GM12878 (cell line): ENCODE data around the gene TMEM179B. TPM values are rescaled to one million over a fixed set of nuclear protein-coding genes. Genes with fewer than 3 reads are reported as not detected.

Source experiments
- ESRRA ChIP-seq: IDR thresholded peaks from 2 replicates; pipeline ENCODE4 v1.6.1; 2012; ENCODE audit warnings: mild to moderate bottlenecking, low read length, improper control_type of control experiment
- FOS ChIP-seq: IDR thresholded peaks from 3 replicates; pipeline ENCODE4 v1.6.1; 2011; ENCODE audit warnings: borderline replicate concordance; ENCODE audit not compliant: insufficient read length; ENCODE audit errors: extremely low read depth
- KLF5 ChIP-seq: fragments of 450-650 bp; IDR thresholded peaks from 2 replicates; pipeline ENCODE4 v1.6.1; 2014; ENCODE audit warnings: mild to moderate bottlenecking; ENCODE audit not compliant: partially characterized antibody
- LARP7 ChIP-seq: fragments of 450-650 bp; IDR thresholded peaks from 2 replicates; pipeline ENCODE4 v1.6.1; 2017; ENCODE audit warnings: mild to moderate bottlenecking
- MEF2A ChIP-seq: IDR thresholded peaks from 2 replicates; pipeline ENCODE4 v1.6.1; 2011; ENCODE audit warnings: low read depth, mild to moderate bottlenecking, low read length, moderate library complexity; ENCODE audit not compliant: insufficient read depth
- POLR2A ChIP-seq: IDR thresholded peaks from 2 replicates; pipeline ENCODE4 v1.6.1; 2011; ENCODE audit warnings: low read depth, mild to moderate bottlenecking, low read length
- RCOR1 ChIP-seq: conservative IDR thresholded peaks from 2 replicates; pipeline ENCODE4 v1.6.1; 2012; ENCODE audit warnings: low read depth, low read length, improper control_type of control experiment
- RFX5 ChIP-seq: IDR thresholded peaks from 2 replicates; pipeline ENCODE4 v1.6.1; 2011; ENCODE audit warnings: low read depth, low read length, improper control_type of control experiment
- SMAD5 ChIP-seq: IDR thresholded peaks from 2 replicates; pipeline ENCODE4 v1.6.1; 2016; ENCODE audit warnings: antibody characterized with exemption, low read depth
- SP1 ChIP-seq: IDR thresholded peaks from one replicate; pipeline ENCODE4 v1.6.1; 2011; ENCODE audit warnings: low read depth, low read length
- STAT1 ChIP-seq: fragments of 450-650 bp; conservative IDR thresholded peaks from 2 replicates; pipeline ENCODE4 v1.6.1; 2014; ENCODE audit warnings: antibody characterized with exemption, mild to moderate bottlenecking
- ZNF622 ChIP-seq: fragments of 450-650 bp; IDR thresholded peaks from 2 replicates; pipeline ENCODE4 v1.6.1; 2017; ENCODE audit warnings: mild to moderate bottlenecking, inconsistent platforms
- polyA plus RNA-seq, 11 experiments: library from polyadenylated mRNA; depleted of rRNA in 4 of 11; unstranded in 6 of 11; stranded (reverse) in 5 of 11; fragments of >200 nt; fragmentation: Nextera tagmentation in 4 of 11; fragmentation: Illumina TruSeq in 1 of 11; extraction: Ambion mirVana in 4 of 11; extraction: Trizol in 1 of 11; gene quantifications; 1 replicate in 1 of 11; 2 replicates in 10 of 11; pipeline versions ENCODE4 v1.2.1 to v1.2.3, GENCODE V29; 2011 to 2016; ENCODE audit warnings: inconsistent platforms in 2 of 11, missing spikeins in 2 of 11, low read depth in 1 of 11
- total RNA-seq, 4 experiments: library from RNA; depleted of rRNA in 3 of 4; stranded (reverse); fragments of >200 nt in 3 of 4; fragmentation: Illumina TruSeq in 1 of 4; extraction: Trizol in 1 of 4; gene quantifications; 2 replicates each; pipeline versions ENCODE4 v1.2.1 to v1.2.3, GENCODE V29; 2013 to 2021
- TF ChIP-seq, protein P1 (sequence below): IDR thresholded peaks from 2 replicates; pipeline ENCODE4 v1.6.1; 2012; ENCODE audit warnings: mild to moderate bottlenecking, low read depth, low read length
- TF ChIP-seq, protein P2 (sequence below): fragments of 450-650 bp; IDR thresholded peaks from 2 replicates; pipeline ENCODE4 v1.6.1; 2017; ENCODE audit warnings: mild to moderate bottlenecking
- TF ChIP-seq, protein P3 (sequence below): fragments of 150-350 bp; IDR thresholded peaks from 2 replicates; pipeline ENCODE4 v1.6.1; 2014; ENCODE audit warnings: mild to moderate bottlenecking, low read depth, low read length

Gene TMEM179B
- total and polyA plus RNA-seq, 10 of the 15 experiments (the other 5 are each of a cell fraction or from before 2014, with no cell fraction given), result 21.7 to 82.4 (median 42.0) TPM

DNA sequence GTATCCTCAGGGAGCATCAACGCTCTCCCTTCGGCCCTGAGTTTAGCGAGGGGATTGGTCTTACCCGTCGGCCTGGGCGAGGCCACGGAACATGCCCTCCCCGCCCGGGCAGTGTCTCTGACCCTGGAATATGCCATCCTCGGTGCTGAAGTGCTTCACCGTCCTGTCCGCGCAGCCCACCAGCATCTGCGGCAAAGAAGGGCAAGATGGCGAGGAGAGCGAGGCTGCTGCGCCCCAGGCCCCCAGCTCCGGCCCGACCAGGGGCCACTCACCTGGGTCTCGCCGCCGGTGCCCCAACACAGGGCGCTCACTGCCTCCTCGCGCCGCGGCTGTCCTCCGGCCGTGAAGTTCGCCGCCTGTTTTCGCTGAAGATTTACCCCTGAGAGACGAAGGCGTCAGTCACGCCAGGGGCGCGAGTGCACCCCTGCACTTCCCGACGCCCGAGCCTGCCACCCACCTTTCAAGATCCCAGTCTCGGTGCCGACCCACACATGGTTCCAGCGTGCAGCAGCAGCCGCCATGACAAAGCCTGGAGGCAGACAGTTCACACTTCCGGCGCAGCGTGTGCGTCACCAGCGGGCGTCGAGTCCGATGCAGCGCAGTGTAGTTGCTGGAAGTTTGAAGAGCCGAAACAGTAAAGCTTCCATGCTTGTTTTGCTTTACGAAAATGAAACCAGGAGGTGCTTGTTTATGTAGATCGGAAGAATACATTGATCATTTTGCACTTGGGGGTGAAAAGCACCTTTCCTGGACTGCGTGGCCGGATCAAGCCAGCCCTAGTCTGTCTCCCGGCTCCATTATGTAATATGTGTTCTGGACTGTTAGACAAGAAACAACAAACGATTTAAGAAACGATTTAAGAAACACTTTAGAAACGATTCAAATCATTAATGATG lies 52.1 kb downstream of the TMEM179B start, which contains the start of gene WDR74 (continued):
- TF ChIP-seq RFX5 (peak; percentile 50; the same call in 1 of the 2 replicates), SMAD5 (peak; percentile 95), KLF5 (peak; percentile 95), ZNF622 (no peak), LARP7 (peak; percentile 76), RCOR1 (no peak), POLR2A (peak; percentile 97), ESRRA (peak; percentile 26; the same call in 1 of the 2 replicates), MEF2A (0 out of 2 replicates have a peak, but pooled peaks have one; percentile 22), FOS (no peak), SP1 (peak; percentile 52), STAT1 (0 out of 2 replicates have a peak, but pooled peaks have one; percentile 25)
- TF ChIP-seq, protein P1, sequence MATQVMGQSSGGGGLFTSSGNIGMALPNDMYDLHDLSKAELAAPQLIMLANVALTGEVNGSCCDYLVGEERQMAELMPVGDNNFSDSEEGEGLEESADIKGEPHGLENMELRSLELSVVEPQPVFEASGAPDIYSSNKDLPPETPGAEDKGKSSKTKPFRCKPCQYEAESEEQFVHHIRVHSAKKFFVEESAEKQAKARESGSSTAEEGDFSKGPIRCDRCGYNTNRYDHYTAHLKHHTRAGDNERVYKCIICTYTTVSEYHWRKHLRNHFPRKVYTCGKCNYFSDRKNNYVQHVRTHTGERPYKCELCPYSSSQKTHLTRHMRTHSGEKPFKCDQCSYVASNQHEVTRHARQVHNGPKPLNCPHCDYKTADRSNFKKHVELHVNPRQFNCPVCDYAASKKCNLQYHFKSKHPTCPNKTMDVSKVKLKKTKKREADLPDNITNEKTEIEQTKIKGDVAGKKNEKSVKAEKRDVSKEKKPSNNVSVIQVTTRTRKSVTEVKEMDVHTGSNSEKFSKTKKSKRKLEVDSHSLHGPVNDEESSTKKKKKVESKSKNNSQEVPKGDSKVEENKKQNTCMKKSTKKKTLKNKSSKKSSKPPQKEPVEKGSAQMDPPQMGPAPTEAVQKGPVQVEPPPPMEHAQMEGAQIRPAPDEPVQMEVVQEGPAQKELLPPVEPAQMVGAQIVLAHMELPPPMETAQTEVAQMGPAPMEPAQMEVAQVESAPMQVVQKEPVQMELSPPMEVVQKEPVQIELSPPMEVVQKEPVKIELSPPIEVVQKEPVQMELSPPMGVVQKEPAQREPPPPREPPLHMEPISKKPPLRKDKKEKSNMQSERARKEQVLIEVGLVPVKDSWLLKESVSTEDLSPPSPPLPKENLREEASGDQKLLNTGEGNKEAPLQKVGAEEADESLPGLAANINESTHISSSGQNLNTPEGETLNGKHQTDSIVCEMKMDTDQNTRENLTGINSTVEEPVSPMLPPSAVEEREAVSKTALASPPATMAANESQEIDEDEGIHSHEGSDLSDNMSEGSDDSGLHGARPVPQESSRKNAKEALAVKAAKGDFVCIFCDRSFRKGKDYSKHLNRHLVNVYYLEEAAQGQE, result no peak
- TF ChIP-seq, protein P2, sequence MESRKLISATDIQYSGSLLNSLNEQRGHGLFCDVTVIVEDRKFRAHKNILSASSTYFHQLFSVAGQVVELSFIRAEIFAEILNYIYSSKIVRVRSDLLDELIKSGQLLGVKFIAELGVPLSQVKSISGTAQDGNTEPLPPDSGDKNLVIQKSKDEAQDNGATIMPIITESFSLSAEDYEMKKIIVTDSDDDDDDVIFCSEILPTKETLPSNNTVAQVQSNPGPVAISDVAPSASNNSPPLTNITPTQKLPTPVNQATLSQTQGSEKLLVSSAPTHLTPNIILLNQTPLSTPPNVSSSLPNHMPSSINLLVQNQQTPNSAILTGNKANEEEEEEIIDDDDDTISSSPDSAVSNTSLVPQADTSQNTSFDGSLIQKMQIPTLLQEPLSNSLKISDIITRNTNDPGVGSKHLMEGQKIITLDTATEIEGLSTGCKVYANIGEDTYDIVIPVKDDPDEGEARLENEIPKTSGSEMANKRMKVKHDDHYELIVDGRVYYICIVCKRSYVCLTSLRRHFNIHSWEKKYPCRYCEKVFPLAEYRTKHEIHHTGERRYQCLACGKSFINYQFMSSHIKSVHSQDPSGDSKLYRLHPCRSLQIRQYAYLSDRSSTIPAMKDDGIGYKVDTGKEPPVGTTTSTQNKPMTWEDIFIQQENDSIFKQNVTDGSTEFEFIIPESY, result no peak
- TF ChIP-seq, protein P3, sequence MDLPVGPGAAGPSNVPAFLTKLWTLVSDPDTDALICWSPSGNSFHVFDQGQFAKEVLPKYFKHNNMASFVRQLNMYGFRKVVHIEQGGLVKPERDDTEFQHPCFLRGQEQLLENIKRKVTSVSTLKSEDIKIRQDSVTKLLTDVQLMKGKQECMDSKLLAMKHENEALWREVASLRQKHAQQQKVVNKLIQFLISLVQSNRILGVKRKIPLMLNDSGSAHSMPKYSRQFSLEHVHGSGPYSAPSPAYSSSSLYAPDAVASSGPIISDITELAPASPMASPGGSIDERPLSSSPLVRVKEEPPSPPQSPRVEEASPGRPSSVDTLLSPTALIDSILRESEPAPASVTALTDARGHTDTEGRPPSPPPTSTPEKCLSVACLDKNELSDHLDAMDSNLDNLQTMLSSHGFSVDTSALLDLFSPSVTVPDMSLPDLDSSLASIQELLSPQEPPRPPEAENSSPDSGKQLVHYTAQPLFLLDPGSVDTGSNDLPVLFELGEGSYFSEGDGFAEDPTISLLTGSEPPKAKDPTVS, result 0 out of 2 replicates have a peak, but pooled peaks have one; percentile 30
